KOPT-K1 (cell line): ENCODE data around the gene UHRF2.
"Not testable (repeated sequence)": the region's sequence is repeated elsewhere in the genome, so short reads cannot be mapped to it uniquely, and the experiment has no call there.

Experiments used
- H3K27ac ChIP-seq: fragments of 200-600 bp; sonication (generic); 2 replicates; pipeline ENCODE4 v1.5.1; 2016; ENCODE audit warnings: antibody characterized with exemption, mild to moderate bottlenecking, low read depth, low read length; ENCODE audit not compliant: poor library complexity, severe bottlenecking
- H3K36me3 ChIP-seq: fragments of 200-600 bp; sonication (generic); 2 replicates; pipeline ENCODE4 v1.5.1; 2017; ENCODE audit warnings: antibody characterized with exemption, mild to moderate bottlenecking, low read length, moderate library complexity; ENCODE audit not compliant: insufficient read depth
- H3K9me3 ChIP-seq: fragments of 200-600 bp; sonication (generic); 2 replicates; pipeline ENCODE4 v1.5.1; 2017; ENCODE audit warnings: antibody characterized with exemption, low read length, mild to moderate bottlenecking; ENCODE audit not compliant: insufficient read depth, poor library complexity, severe bottlenecking

The UHRF2 gene

GRCh38 chr9:6412487-6413364, at the start of gene UHRF2:
UHRF2 (plus strand) TSS chr9:6413199; CDS start chr9:6413491, 292 bp downstream.
- Histone ChIP-seq H3K27ac (peak within 1 kb of the TSS; percentile 100), H3K9me3 (no peaks in the 10 kb centered on the region), H3K36me3 (peaks cover 22% of the 10 kb centered on the region)

GRCh38 chr9:6367128-6367890, 45.7 kb upstream of the UHRF2 start:
- Histone ChIP-seq H3K36me3 (no peaks in the 10 kb centered on the region), H3K9me3 (peaks cover 24% of the 10 kb centered on the region), H3K27ac (no peak overlapping the region)

- Histone ChIP-seq H3K27ac (no peak overlapping the region), H3K36me3 (no peaks in the 10 kb centered on the region)
Measured at GRCh38 chr9:6368831-6369230, 44.2 kb upstream of the UHRF2 start.

GRCh38 chr9:6381477-6382012, 31.5 kb upstream of the UHRF2 start:
- not testable (repeated sequence) for H3K27ac ChIP-seq, H3K9me3 ChIP-seq, H3K36me3 ChIP-seq

More at GRCh38 chr9:6368831-6369230, 44.2 kb upstream of the UHRF2 start:
- peaks cover 26% of the 10 kb centered on the region for H3K9me3 ChIP-seq

GRCh38 chr9:6382681-6383080, 30.3 kb upstream of the UHRF2 start:
- H3K27ac ChIP-seq, result no peak overlapping the region
- H3K36me3 ChIP-seq, result no peaks in the 10 kb centered on the region
- peaks cover 3% of the 10 kb centered on the region for H3K9me3 ChIP-seq

- H3K9me3 ChIP-seq, result peaks cover 3% of the 10 kb centered on the region
- no peak overlapping the region for H3K27ac ChIP-seq
- no peaks in the 10 kb centered on the region for H3K36me3 ChIP-seq
Measured at GRCh38 chr9:6383551-6384225, 29.3 kb upstream of the UHRF2 start.

GRCh38 chr9:6384732-6385131, 28.3 kb upstream of the UHRF2 start:
- H3K27ac ChIP-seq, result no peak overlapping the region

GRCh38 chr9:6399071-6399470, 13.9 kb upstream of the UHRF2 start:
- H3K9me3 ChIP-seq, result no peaks in the 10 kb centered on the region
- H3K36me3 ChIP-seq, result no peaks in the 10 kb centered on the region
- no peak overlapping the region for H3K27ac ChIP-seq

More at GRCh38 chr9:6384732-6385131, 28.3 kb upstream of the UHRF2 start:
- Histone ChIP-seq H3K9me3 (peaks cover 3% of the 10 kb centered on the region), H3K36me3 (no peaks in the 10 kb centered on the region)

GRCh38 chr9:6405371-6405770, 7.6 kb upstream of the UHRF2 start:
- Histone ChIP-seq H3K36me3 (no peaks in the 10 kb centered on the region), H3K9me3 (no peaks in the 10 kb centered on the region), H3K27ac (no peak overlapping the region)

GRCh38 chr9:6407778-6408177, 5.2 kb upstream of the UHRF2 start:
- Histone ChIP-seq H3K36me3 (no peaks in the 10 kb centered on the region), H3K9me3 (no peaks in the 10 kb centered on the region), H3K27ac (no peak overlapping the region)

- Histone ChIP-seq H3K27ac (no peak overlapping the region), H3K36me3 (no peaks in the 10 kb centered on the region), H3K9me3 (no peaks in the 10 kb centered on the region)
Measured at GRCh38 chr9:6408320-6408719, 4.7 kb upstream of the UHRF2 start.

- H3K27ac ChIP-seq, result no peak overlapping the region
- no peaks in the 10 kb centered on the region for H3K36me3 ChIP-seq
- H3K9me3 ChIP-seq, result no peaks in the 10 kb centered on the region
Measured at GRCh38 chr9:6409811-6410210, 3.2 kb upstream of the UHRF2 start.

GRCh38 chr9:6410633-6411032, 2.4 kb upstream of the UHRF2 start:
- Histone ChIP-seq H3K27ac (no peak overlapping the region), H3K9me3 (no peaks in the 10 kb centered on the region), H3K36me3 (peaks cover 7% of the 10 kb centered on the region)

- H3K9me3 ChIP-seq, result no peaks in the 10 kb centered on the region
- H3K36me3 ChIP-seq, result peaks cover 22% of the 10 kb centered on the region
- H3K27ac ChIP-seq, result peak overlapping the region; percentile 100
Measured at GRCh38 chr9:6413365-6414246, 607 bp downstream of the UHRF2 start.
